ENCODE measurements around the gene RGR.
A peak's percentile ranks its signal among the peaks of the same experiment; 100 is the strongest.
"Not testable (repeated sequence)": the region's sequence is repeated elsewhere in the genome, so short reads cannot be mapped to it uniquely, and the experiment has no call there.

Gene RGR

GRCh38 chr10:84258034-84258695 lies 13.3 kb downstream of the RGR start:
- DNase-seq: no peak

DNA sequence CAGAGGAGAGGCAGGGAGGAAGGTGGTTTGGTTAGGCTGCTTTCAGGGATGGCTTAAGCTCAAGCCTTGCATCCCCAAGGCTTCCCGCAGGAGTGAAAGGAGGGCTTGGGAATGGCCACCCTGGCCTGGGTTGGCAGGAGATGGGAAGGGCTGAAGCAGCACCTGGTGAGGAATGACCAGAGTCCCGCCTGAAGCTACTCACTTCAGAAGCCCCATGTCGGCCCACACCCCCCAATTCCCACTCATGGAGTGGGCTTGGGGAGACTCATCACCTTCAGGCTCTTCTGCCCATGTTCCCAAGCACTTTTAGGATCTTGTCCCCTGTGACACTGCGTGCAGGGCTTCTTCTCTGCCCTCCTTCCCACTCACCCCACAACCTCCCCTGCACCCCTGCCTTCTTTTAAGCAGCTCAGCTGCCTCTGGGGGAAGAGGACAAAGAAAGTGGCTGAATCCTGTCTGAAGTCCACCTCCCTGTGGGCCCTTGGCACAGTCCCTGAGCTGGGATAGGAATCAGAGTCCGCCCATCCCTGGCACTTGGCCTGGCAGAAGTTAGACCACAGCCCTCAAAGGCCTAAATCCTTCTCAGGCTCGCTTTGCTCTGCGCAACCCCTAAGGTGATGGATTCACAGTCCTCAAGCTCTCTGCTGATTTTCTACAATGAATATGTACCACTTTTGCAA lies 16.5 kb downstream of the RGR start:
- DNase-seq: no peak

DNA sequence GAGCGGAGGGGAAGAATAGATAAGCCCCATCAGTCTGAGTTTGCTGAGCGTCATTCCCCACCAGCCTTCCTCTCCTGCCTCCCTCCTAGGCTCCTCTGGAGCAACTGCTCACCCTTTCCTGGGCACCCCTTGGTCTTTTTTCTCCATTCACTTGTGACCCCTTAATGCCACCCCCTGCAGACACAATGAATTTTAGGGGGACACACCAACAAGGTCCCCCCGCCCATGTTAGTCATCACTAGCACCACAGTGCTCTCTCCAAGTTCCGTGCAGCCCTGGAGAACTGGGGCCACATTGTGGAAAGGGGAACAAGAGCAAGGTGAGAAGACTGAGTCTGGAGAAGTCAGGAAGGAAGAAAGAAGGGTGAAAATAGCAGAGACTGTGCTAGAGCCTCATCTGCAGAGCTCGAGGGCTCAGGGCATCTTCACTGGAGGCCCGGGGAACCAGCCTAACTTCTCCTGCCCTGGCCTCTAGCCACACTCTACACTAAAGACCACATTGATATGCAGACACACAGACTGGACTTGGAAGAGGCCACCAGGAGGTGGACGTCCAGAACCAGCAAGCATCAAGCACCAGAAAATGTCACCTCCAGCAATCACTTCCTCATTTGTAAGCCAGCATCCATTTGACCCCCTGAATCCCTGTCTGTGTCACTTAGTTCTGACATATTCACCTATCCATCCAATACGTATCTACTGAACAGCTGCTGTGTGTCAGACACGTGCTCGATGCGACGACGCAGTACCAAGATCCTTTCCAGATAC lies 17.5 kb downstream of the RGR start:
- no peak for DNase-seq

GRCh38 chr10:84263716-84264115 lies 18.9 kb downstream of the RGR start:
- DNase-seq: no peak

DNA sequence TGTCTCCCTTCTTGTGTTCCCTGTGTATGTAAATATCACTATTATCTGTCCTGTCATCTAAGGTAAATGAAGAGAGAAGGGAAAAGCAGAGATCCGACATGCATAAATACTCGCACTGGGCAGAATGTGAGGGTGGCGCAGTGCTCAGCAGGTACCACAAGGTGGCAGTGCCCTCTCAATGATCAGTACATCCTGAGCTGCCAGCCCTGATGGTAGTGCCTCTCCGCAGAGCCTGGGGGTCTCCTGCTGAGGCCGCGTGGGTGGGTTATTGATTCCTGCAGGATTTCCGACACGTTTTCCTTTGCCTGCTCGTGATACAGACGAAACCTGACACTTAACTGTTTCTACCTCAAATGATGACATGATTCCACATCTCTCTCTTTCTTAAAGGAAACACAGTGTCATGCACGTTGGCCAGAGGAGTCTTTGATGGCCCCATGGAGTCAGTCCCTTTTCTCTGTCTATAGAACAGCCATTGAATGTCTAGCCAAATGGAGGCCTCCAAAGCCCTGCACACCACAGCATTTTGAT lies 19.8 kb downstream of the RGR start:
- DNase-seq: peak; percentile 50 to 59

GRCh38 chr10:84265418-84265817 lies 20.6 kb downstream of the RGR start:
- DNase-seq: no peak

DNA sequence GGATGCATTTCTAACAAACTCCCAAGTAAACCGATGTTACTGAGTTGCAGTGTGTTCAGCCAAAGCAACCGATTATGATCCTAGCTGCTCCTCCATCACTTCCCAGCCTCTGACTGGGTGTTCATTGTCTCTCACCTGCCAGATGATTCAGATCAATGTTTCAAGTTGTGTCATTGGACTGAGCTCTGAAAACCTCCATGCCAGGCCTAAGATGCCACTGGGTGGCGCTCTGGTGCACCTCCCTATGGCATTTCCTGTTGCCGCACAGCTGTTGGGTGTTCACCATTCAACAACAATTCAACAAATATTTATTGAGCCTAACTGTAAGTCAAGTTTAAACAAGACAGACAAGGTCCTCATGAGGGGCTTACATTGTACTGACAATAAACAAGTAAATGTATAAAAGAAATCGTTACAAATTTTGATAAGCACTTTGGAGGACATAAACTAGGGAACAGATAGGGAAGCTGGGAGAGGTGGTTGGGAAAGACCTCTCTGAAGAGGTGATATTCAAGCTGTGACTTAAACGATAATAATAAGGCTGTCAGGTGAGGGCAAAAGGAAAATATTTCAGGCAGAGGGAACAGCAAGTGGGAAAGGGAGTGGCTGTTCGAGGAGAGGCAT lies 22.8 kb downstream of the RGR start:
- peak; percentile 38 to 59 for DNase-seq

DNA sequence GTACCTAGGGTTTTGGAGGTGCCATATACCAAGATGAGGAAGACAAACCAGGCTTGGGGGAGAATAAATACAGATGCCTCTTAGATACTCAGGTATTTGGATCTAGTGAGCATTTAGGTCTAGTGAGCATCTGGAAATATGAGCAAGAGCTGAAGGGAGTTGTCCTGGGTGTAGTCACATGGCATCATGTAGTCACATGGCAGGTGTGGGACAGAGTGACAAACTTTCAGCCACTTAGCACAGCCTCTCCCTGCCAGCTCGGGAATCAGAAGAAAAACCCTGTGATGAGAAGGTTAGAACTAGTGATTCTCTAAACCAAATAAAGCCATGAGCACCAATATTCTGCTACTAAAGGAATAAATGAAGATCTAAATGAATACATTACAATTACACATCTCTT lies 24.3 kb downstream of the RGR start:
- DNase-seq: no peak

DNA sequence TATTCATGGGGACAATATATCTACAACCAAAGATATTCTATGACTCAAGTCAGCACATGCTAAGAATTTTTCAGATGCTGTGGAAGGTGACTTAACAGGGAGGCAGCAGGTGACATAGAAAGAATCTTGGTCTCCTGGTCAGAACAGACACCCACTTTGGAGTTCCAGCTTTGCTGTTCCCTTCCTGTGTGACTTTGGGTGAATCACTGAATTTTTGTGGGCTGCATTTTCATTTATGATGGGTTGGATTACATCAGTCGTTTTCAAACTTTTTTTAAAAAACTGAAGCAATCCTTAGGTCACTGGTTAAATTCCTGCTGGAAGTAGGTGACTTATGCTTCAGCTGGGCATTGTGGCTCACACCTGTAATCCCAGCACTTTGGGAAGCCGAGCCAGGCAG lies 24.9 kb downstream of the RGR start:
- no peak for DNase-seq

GRCh38 chr10:84270708-84271107 lies 25.9 kb downstream of the RGR start:
- DNase-seq: no peak

DNA sequence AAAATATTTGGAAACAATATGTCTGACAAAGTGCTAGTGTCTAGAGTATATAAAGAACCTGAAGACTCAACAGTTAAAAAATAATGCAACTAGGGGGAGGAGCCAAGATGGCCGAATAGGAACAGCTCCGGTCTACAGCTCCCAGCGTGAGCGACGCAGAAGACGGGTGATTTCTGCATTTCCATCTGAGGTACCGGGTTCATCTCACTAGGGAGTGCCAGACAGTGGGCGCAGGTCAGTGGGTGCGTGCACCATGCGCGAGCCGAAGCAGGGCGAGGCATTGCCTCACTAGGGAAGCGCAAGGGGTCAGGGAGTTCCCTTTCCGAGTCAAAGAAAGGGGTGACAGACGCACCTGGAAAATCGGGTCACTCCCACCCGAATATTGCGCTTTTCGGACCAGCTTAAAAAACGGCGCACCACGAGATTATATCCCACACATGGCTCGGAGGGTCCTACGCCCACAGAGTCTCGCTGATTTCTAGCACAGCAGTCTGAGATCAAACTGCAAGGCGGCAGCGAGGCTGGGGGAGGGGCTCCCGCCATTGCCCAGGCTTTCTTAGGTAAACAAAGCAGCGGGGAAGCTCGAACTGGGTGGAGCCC lies 35.1 kb downstream of the RGR start:
- DNase-seq: not testable (repeated sequence)

DNA sequence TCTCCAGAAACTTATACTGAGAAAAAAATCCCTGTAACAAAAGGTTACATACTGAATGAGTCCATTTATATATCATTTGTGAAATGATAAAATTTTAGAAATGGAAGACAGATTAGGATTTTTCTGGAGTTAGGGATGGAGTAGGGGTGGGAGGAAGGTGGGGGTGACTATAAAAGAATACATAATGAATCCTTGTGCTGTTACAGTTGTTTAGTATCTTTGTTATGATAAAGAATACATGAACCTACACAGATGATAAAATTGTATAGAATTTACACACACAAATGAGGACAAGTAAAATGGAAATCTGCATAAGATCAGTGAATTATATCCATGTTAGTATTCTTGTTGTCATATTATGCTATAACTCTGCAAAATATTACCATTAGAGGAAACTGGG lies 41.8 kb downstream of the RGR start:
- DNase-seq: no peak

GRCh38 chr10:84288151-84288550 lies 43.3 kb downstream of the RGR start:
- no peak for DNase-seq

- no peak for DNase-seq
These were observed 44.8 kb downstream of the RGR start for GRCh38 chr10:84289521-84290200.

- DNase-seq: no peak
These were observed 45.4 kb downstream of the RGR start for GRCh38 chr10:84290235-84290634.

DNA sequence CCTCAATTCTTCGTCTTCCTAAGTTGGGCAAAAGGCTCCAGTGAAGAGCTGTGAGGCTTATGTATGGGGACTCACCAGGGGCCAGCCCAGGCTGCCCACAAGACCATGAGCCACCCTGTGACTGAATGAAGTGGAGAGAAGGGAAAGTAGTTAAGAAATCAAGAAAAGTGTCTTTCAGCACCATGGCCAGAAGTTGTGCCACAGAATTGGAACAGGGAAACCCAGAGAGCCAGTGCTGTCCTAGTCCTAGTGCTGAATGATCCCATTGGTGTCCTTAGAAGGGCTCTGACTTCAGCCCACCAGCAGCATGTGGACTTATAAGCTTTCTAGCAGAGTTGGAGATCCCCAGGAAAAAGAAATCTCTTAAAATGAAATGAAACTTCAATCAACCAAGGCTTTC lies 46.5 kb downstream of the RGR start:
- DNase-seq: peak; percentile 22 to 40

GRCh38 chr10:84292502-84292901 lies 47.6 kb downstream of the RGR start:
- no peak for DNase-seq

DNA sequence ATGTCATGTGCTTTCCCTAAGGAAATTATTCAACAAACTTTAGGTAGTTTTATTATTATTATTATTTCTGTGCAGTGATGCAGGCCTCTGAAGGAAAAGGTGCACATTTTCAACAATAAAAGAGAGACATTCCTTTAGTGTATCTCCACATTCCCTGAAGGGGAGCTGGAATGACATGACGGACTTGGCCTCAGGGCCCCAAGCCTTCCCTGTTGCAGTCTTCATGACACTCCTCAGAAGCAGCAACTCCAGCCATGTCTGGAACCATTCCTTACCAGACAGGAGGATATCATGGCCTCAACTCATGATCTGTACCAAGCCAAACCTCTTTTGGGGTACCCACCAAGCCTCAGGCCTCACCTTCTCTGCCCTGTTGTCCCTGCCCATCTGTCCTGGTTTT lies 48.3 kb downstream of the RGR start:
- DNase-seq: no peak

DNA sequence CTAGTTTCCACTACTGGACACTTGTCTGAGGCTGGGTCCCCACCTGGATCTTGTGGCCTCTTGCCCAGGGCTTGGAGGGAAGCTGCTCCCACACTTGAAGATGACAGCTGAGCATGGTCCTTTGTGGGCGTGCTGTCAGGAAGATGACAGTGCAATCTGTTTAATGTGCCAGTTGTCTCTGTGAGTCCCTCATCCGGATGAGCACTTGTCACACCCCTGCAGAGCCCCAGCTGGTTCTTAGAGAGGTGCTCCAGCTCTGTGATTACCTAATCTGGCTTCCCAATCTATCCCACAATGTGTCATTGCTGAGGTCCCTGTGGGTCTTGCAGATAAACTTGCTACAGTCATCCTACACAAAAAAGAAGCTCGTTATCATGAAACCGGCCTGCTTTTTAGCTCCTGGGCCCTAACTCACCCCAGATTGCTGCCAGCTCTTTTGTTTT lies 48.7 kb downstream of the RGR start:
- DNase-seq: peak; percentile 65 to 90

DNA sequence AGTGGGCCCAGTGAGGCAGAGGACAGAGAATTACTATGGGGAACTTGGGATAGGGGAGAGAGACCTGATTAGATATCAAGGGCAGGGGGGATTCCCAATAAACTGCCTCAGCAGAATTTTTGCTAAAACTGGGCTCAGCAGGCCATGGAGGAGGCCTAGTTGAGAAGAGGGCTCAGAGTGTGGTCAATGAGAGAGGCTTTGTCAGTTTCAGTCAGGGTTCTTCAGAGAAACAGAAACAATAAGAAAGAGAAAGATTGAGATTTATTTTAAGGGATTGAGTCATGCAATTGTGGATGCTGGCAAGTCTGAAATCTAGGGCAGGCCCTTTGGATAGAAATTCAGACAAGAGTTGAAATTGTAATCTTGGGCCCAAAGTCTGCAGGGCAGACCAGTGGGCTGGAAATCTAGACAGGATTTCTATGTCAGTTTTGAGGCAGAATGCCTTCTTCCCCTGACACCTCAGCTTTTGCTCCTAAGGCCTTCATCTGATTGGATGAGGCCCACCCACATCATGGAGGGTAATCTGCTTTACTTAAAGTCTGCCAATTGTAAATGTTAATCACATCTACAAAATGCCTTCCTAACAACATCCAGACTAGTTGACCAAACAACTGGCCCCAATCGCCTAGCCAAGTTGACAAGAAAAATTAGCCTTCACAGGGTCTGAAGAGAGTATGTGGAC lies 50.1 kb downstream of the RGR start:
- DNase-seq: no peak

Data from inflammatory macrophage (primary cell).